T follicular helper cell (primary cell): ENCODE data around the gene LONP2.
A peak's percentile ranks its signal among the peaks of the same experiment; 100 is the strongest.
"Not testable (repeated sequence)": the region's sequence is repeated elsewhere in the genome, so short reads cannot be mapped to it uniquely, and the experiment has no call there.

Source experiments
- DNase-seq: peaks from one replicate; pipeline ENCODE4 v3.0.0-alpha.2; 2020; ENCODE audit warnings: low read depth

Gene LONP2

GRCh38 chr16:48332978-48333377 is 88.9 kb downstream of the LONP2 start:
- DNase-seq: no peak

GRCh38 chr16:48334325-48334724 is 90.2 kb downstream of the LONP2 start:
- DNase-seq: no peak

GRCh38 chr16:48335961-48336360 is 91.9 kb downstream of the LONP2 start:
- no peak for DNase-seq

- no peak for DNase-seq
Measured at GRCh38 chr16:48340054-48340453, 96.0 kb downstream of the LONP2 start.

GRCh38 chr16:48342591-48342990 is 98.5 kb downstream of the LONP2 start:
- no peak for DNase-seq

GRCh38 chr16:48347191-48347865 is 103.2 kb downstream of the LONP2 start:
- DNase-seq: no peak

- no peak for DNase-seq
Measured at GRCh38 chr16:48347980-48348379, 103.9 kb downstream of the LONP2 start.

GRCh38 chr16:48350736-48351135 is 106.6 kb downstream of the LONP2 start:
- DNase-seq: no peak

- DNase-seq: no peak
Measured at GRCh38 chr16:48352648-48353390, 108.7 kb downstream of the LONP2 start.

GRCh38 chr16:48353565-48354163 is 109.6 kb downstream of the LONP2 start:
- DNase-seq: peak; percentile 62

GRCh38 chr16:48354385-48354784 is 110.3 kb downstream of the LONP2 start:
- not testable (repeated sequence) for DNase-seq

- DNase-seq: no peak
Measured at GRCh38 chr16:48354877-48355855, 111.1 kb downstream of the LONP2 start.

- no peak for DNase-seq
Measured at GRCh38 chr16:48356633-48357376, 112.7 kb downstream of the LONP2 start.

- DNase-seq: no peak
Measured at GRCh38 chr16:48358419-48358818, 114.3 kb downstream of the LONP2 start.

GRCh38 chr16:48359983-48360382 is 115.9 kb downstream of the LONP2 start:
- no peak for DNase-seq

- no peak for DNase-seq
Measured at GRCh38 chr16:48361012-48361411, 116.9 kb downstream of the LONP2 start.

- no peak for DNase-seq
Measured at GRCh38 chr16:48361540-48362144, 117.5 kb downstream of the LONP2 start.

GRCh38 chr16:48365025-48365600 is 121.0 kb downstream of the LONP2 start:
- DNase-seq: no peak

- peak; percentile 42 for DNase-seq
Measured at GRCh38 chr16:48365601-48366164, 121.6 kb downstream of the LONP2 start.
